Bronchial epithelial cell (primary cell): ENCODE data around the gene FAM219A. TPM values are rescaled to one million over a fixed set of nuclear protein-coding genes. Genes with fewer than 3 reads are reported as not detected.
A peak's percentile ranks its signal among the peaks of the same experiment; 100 is the strongest.

Experiments
- DNase-seq: peaks from one replicate; pipeline ENCODE4 v3.0.0-alpha.2; 2010; ENCODE audit warnings: low read depth
- FAIRE-seq: peaks from 2 replicates; lab custom pipeline; 2011; peaks lifted over from hg19 to GRCh38; lab: Jason Lieb, UNC
- H3K27me3 ChIP-seq: 2 replicates; pipeline ENCODE4 v1.5.1; 2011; ENCODE audit warnings: low read length; ENCODE audit not compliant: control insufficient read depth, insufficient read depth
- H3K36me3 ChIP-seq: 2 replicates; pipeline ENCODE4 v1.5.1; 2011; ENCODE audit warnings: low read length; ENCODE audit not compliant: control insufficient read depth, insufficient read depth
- H3K4me3 ChIP-seq: 2 replicates; pipeline ENCODE4 v1.5.1; 2011; ENCODE audit warnings: mild to moderate bottlenecking, low read depth, low read length, control low read depth
- CTCF ChIP-seq: IDR thresholded peaks from 2 replicates; pipeline ENCODE4 v1.5.1; 2011; ENCODE audit warnings: mild to moderate bottlenecking, moderate library complexity, low read length, control low read depth, inconsistent platforms; ENCODE audit not compliant: insufficient read depth, severe bottlenecking
- total RNA-seq: library from RNA; depleted of rRNA; stranded (reverse); fragments of >200 nt; gene quantifications from 2 replicates; pipeline ENCODE4 v1.2.1, GENCODE V29; 2014

The FAM219A gene
- total RNA-seq, 1 donor from 2014 or later, result 3.9 TPM

GRCh38 chr9:34377404-34377746 is 81.0 kb downstream of the FAM219A start:
- TF ChIP-seq CTCF, result no peak
- Histone ChIP-seq H3K36me3 (peaks cover 6% of the 10 kb centered on the region), H3K27me3 (no peaks in the 10 kb centered on the region), H3K4me3 (peak overlapping the region; percentile 85)
- DNase-seq (no peak), FAIRE-seq (no peak)

- Histone ChIP-seq H3K4me3 (peak within 1 kb of the TSS; percentile 85), H3K36me3 (peaks cover 11% of the 10 kb centered on the region), H3K27me3 (no peaks in the 10 kb centered on the region)
- no peak for FAIRE-seq
- peak; percentile 96 for DNase-seq
- no peak for TF ChIP-seq CTCF
Measured at GRCh38 chr9:34376596-34377403, 81.6 kb downstream of the FAM219A start, which contains the start of gene MYORG. Gene MYORG (minus strand): TSS chr9:34376898. CDS start chr9:34372943, 3,955 bp downstream.

- FAIRE-seq, result no peak
- peak; percentile 44 for DNase-seq
- Histone ChIP-seq H3K27me3 (no peaks in the 10 kb centered on the region), H3K36me3 (peaks cover 17% of the 10 kb centered on the region), H3K4me3 (peak overlapping the region; percentile 85)
- TF ChIP-seq CTCF, result peak; percentile 62
Measured at GRCh38 chr9:34375901-34376595, 82.3 kb downstream of the FAM219A start.

- Histone ChIP-seq H3K4me3 (no peak overlapping the region), H3K36me3 (peaks cover 21% of the 10 kb centered on the region), H3K27me3 (no peaks in the 10 kb centered on the region)
- no peak for FAIRE-seq
- peak; percentile 14 for TF ChIP-seq CTCF
- DNase-seq, result peak; percentile 57
Measured at GRCh38 chr9:34374905-34375552, 83.3 kb downstream of the FAM219A start.

GRCh38 chr9:34374339-34374738 is 84.0 kb downstream of the FAM219A start:
- Histone ChIP-seq H3K4me3 (no peak overlapping the region), H3K36me3 (peaks cover 23% of the 10 kb centered on the region), H3K27me3 (no peaks in the 10 kb centered on the region)
- TF ChIP-seq CTCF, result no peak
- FAIRE-seq (peak; percentile 89), DNase-seq (no peak)
